H1 (cell line): Measurements from ENCODE around the gene PGGHG. TPM values are rescaled to one million over a fixed set of nuclear protein-coding genes. Genes with fewer than 3 reads are reported as not detected.
A peak's percentile ranks its signal among the peaks of the same experiment; 100 is the strongest.

ENCODE experiments used
- CTCF ChIA-PET: fragments of 300-600 bp; sonication (Branson Sonifier 250); formaldehyde crosslinking; loops from one replicate; lab custom pipeline; 2021; ENCODE audit not compliant: partially characterized antibody; lab: Charles Lee
- POLR2A ChIA-PET: fragments of 300-600 bp; sonication (Branson Sonifier 250); formaldehyde crosslinking; loops from one replicate; lab custom pipeline; 2021; ENCODE audit warnings: inconsistent platforms; ENCODE audit not compliant: partially characterized antibody; lab: Charles Lee
- DNase-seq, 2 experiments: peaks; one replicate each; pipeline versions ENCODE4 v3.0.0 to v3.0.0-alpha.2; 2010 to 2022; ENCODE audit warnings: low spot score in 2 of 2, low read depth in 1 of 2, mixed read lengths in 1 of 2
- FAIRE-seq: peaks from 2 replicates; lab custom pipeline; 2011; peaks lifted over from hg19 to GRCh38; lab: Jason Lieb, UNC
- H2AFZ ChIP-seq: 2 replicates; pipeline ENCODE4 v1.8.1; 2012; ENCODE audit warnings: low read length, inconsistent platforms
- H2AK5ac ChIP-seq: 2 replicates; pipeline ENCODE4 v1.6.1; 2013; ENCODE audit warnings: low read depth, low read length
- H2BK120ac ChIP-seq: replicated peaks from 2 replicates; pipeline ENCODE3; 2013; ENCODE audit warnings: low read depth, low read length, inconsistent platforms
- H2BK12ac ChIP-seq: 2 replicates; pipeline ENCODE4 v1.6.1; 2013; ENCODE audit warnings: low read depth, low read length
- H2BK15ac ChIP-seq: 2 replicates; pipeline ENCODE4 v1.6.1; 2013; ENCODE audit warnings: low read length
- H2BK20ac ChIP-seq: 2 replicates; pipeline ENCODE4 v1.6.1; 2013; ENCODE audit warnings: low read length
- H2BK5ac ChIP-seq: 2 replicates; pipeline ENCODE4 v1.6.1; 2013; ENCODE audit warnings: low read depth, low read length
- H3K14ac ChIP-seq: 2 replicates; pipeline ENCODE4 v1.6.1; 2013; ENCODE audit warnings: inconsistent platforms; ENCODE audit not compliant: insufficient read length
- H3K18ac ChIP-seq: 2 replicates; pipeline ENCODE4 v1.6.1; 2013; ENCODE audit warnings: low read length; ENCODE audit errors: extremely low read depth
- H3K23ac ChIP-seq: 2 replicates; pipeline ENCODE4 v1.6.1; 2013; ENCODE audit warnings: inconsistent platforms; ENCODE audit not compliant: insufficient read length
- H3K23me2 ChIP-seq: 2 replicates; pipeline ENCODE4 v1.6.1; 2013; ENCODE audit warnings: low read depth, low read length
- H3K27ac ChIP-seq: 2 replicates; pipeline ENCODE4 v1.6.1; 2011; ENCODE audit warnings: low read depth, low read length, inconsistent platforms
- H3K27me3 ChIP-seq, 4 experiments: replicated peaks in 1 of 4; 1 replicate in 1 of 4; 2 replicates in 3 of 4; pipeline versions ENCODE4 v1.6.1 to v1.8.1; 2011 to 2013; ENCODE audit warnings: low read length in 3 of 4, mild to moderate bottlenecking in 3 of 4, inconsistent platforms in 2 of 4, mixed read lengths in 2 of 4, moderate library complexity in 1 of 4; ENCODE audit not compliant: control insufficient read depth in 3 of 4, insufficient read depth in 3 of 4; ENCODE audit errors: extremely low read depth in 1 of 4
- H3K36me3 ChIP-seq, 4 experiments: 2 replicates each; pipeline versions ENCODE4 v1.6.1 to v1.8.1; 2011 to 2013; ENCODE audit warnings: mild to moderate bottlenecking in 4 of 4, low read length in 3 of 4, moderate library complexity in 2 of 4, control low read depth in 1 of 4, inconsistent platforms in 1 of 4; ENCODE audit not compliant: insufficient read depth in 4 of 4, control insufficient read depth in 2 of 4
- H3K4ac ChIP-seq: replicated peaks from 2 replicates; pipeline ENCODE3; 2013; ENCODE audit warnings: low read length, low read depth, mixed read lengths, inconsistent platforms; ENCODE audit not compliant: insufficient read length
- H3K4me1 ChIP-seq, 4 experiments: replicated peaks in 1 of 4; 1 replicate in 1 of 4; 2 replicates in 3 of 4; pipeline versions ENCODE4 v1.6.1 to v1.8.1; 2011 to 2013; ENCODE audit warnings: low read length in 3 of 4, inconsistent platforms in 2 of 4, mixed read lengths in 1 of 4; ENCODE audit not compliant: insufficient read depth in 4 of 4, control insufficient read depth in 3 of 4
- H3K4me2 ChIP-seq, 2 experiments: 2 replicates each; pipeline versions ENCODE4 v1.6.1 to v1.8.1; 2011 to 2013; ENCODE audit warnings: low read depth in 2 of 2, low read length in 2 of 2, control low read depth in 1 of 2, inconsistent platforms in 1 of 2, mild to moderate bottlenecking in 1 of 2; ENCODE audit not compliant: insufficient read depth in 1 of 2
- H3K4me3 ChIP-seq, 4 experiments: fragments of 200-600, 300-600 bp in 1 of 4; sonication (generic), shearing (Covaris generic), sonication (Bioruptor Twin) in 1 of 4; 2 replicates each; pipeline versions ENCODE4 v1.5.1 to v1.8.1; 2011 to 2016; ENCODE audit warnings: low read length in 4 of 4, low read depth in 3 of 4, control low read depth in 2 of 4, inconsistent platforms in 2 of 4, mild to moderate bottlenecking in 2 of 4, mixed read lengths in 1 of 4, moderate library complexity in 1 of 4; ENCODE audit not compliant: insufficient read depth in 2 of 4; ENCODE audit errors: extremely low read depth in 1 of 4
- H3K56ac ChIP-seq: replicated peaks from 2 replicates; pipeline ENCODE3; 2013; ENCODE audit warnings: low read depth, mild to moderate bottlenecking, mixed read lengths, low read length, inconsistent platforms; ENCODE audit not compliant: insufficient read length
- H3K79me1 ChIP-seq: 2 replicates; pipeline ENCODE4 v1.6.1; 2013; ENCODE audit warnings: low read depth, low read length, control low read depth
- H3K79me2 ChIP-seq, 2 experiments: 2 replicates each; pipeline versions ENCODE4 v1.6.1 to v1.8.1; 2012 to 2013; ENCODE audit warnings: low read length in 2 of 2, mild to moderate bottlenecking in 2 of 2, inconsistent platforms in 1 of 2; ENCODE audit not compliant: insufficient read depth in 2 of 2, control insufficient read depth in 1 of 2
- H3K9ac ChIP-seq, 4 experiments: replicated peaks in 1 of 4; 1 replicate in 1 of 4; 2 replicates in 3 of 4; pipeline versions ENCODE4 v1.6.1 to v1.8.1; 2011 to 2013; ENCODE audit warnings: low read depth in 3 of 4, low read length in 3 of 4, control low read depth in 2 of 4, mild to moderate bottlenecking in 2 of 4, moderate library complexity in 2 of 4, inconsistent platforms in 1 of 4; ENCODE audit errors: extremely low read depth in 1 of 4
- H3K9me3 ChIP-seq, 2 experiments: 2 replicates each; pipeline versions ENCODE4 v1.6.1 to v1.8.1; 2012 to 2013; ENCODE audit warnings: mild to moderate bottlenecking in 2 of 2, moderate library complexity in 2 of 2, control low read depth in 1 of 2, inconsistent platforms in 1 of 2, low read depth in 1 of 2, low read length in 1 of 2, mixed read lengths in 1 of 2; ENCODE audit not compliant: insufficient read depth in 2 of 2
- H4K20me1 ChIP-seq, 2 experiments: replicated peaks in 1 of 2; 2 replicates each; pipeline versions ENCODE3 to v1.8.1; 2011 to 2013; ENCODE audit warnings: inconsistent platforms in 2 of 2, low read length in 2 of 2, mild to moderate bottlenecking in 1 of 2; ENCODE audit not compliant: insufficient read depth in 2 of 2, control insufficient read depth in 1 of 2
- H4K5ac ChIP-seq: 2 replicates; pipeline ENCODE4 v1.6.1; 2013; ENCODE audit warnings: low read length, low read depth, mixed read lengths, inconsistent platforms; ENCODE audit not compliant: insufficient read length
- H4K8ac ChIP-seq: 2 replicates; pipeline ENCODE4 v1.8.0; 2013; ENCODE audit warnings: mild to moderate bottlenecking, moderate library complexity, low read length, inconsistent platforms; ENCODE audit not compliant: insufficient read depth; ENCODE audit errors: extremely low read depth
- H4K91ac ChIP-seq: replicated peaks from 2 replicates; pipeline ENCODE3; 2013; ENCODE audit warnings: low read length, mixed read lengths, inconsistent platforms; ENCODE audit not compliant: insufficient read length
- BCL11A ChIP-seq, 2 experiments: IDR thresholded peaks; one replicate each; pipeline ENCODE4 v1.6.1; 2011; ENCODE audit warnings: low read depth in 2 of 2, low read length in 2 of 2, mild to moderate bottlenecking in 2 of 2
- KDM5A ChIP-seq: fragments of 200-600 bp; IDR thresholded peaks from 2 replicates; pipeline ENCODE4 v1.7.1; 2012; ENCODE audit warnings: mild to moderate bottlenecking, low read length, inconsistent platforms, mixed read lengths
- SIN3A ChIP-seq, 2 experiments: IDR thresholded peaks in 1 of 2; conservative IDR thresholded peaks in 1 of 2; 2 replicates each; pipeline ENCODE4 v1.6.1; 2011 to 2012; ENCODE audit warnings: low read length in 2 of 2, improper control_type of control experiment in 1 of 2, low read depth in 1 of 2, mild to moderate bottlenecking in 1 of 2
- WGBS, 2 experiments: shearing (Covaris generic) in 1 of 2; methylation state at CpG; one replicate each; pipeline versions ENCODE4 v1.1.6 to v1.1.7; 2013 to 2015; ENCODE audit warnings: low lambda C conversion rate in 2 of 2, mixed read lengths in 2 of 2, inconsistent platforms in 1 of 2, low coverage in 1 of 2, missing lambda C conversion rate in 1 of 2; ENCODE audit not compliant: insufficient replicate concordance in 2 of 2, insufficient coverage in 1 of 2, insufficient read length in 1 of 2; ENCODE audit errors: extremely low coverage in 1 of 2, missing lambda C conversion rate in 1 of 2; 5-methylcytosine and 5-hydroxymethylcytosine counted together
- polyA plus RNA-seq, 7 experiments: library from polyadenylated mRNA; depleted of rRNA in 3 of 7; stranded (reverse) in 5 of 7; unstranded in 2 of 7; fragments of >200 nt in 5 of 7; fragments of 200-250 nt in 2 of 7; gene quantifications; 1 replicate in 5 of 7; 2 replicates in 1 of 7; 4 replicates in 1 of 7; pipeline versions ENCODE4 v1.2.1 to v1.2.3, GENCODE V29; 2011 to 2013; ENCODE audit warnings: missing spikeins in 2 of 7, mixed read lengths in 2 of 7
- total RNA-seq: library from RNA; stranded (reverse); fragmentation: NEBNext Ultra II Directional; extraction: Animal tissue kit (Norgen Biotek cat#: 25700); gene quantifications from 2 replicates; pipeline ENCODE4 v1.2.1, GENCODE V29; 2021

The PGGHG gene
- total and polyA plus RNA-seq, 2 of the 8 experiments (the other 6 are each of a cell fraction or from before 2014, with no cell fraction given): 34.8 to 60.7 TPM

DNA sequence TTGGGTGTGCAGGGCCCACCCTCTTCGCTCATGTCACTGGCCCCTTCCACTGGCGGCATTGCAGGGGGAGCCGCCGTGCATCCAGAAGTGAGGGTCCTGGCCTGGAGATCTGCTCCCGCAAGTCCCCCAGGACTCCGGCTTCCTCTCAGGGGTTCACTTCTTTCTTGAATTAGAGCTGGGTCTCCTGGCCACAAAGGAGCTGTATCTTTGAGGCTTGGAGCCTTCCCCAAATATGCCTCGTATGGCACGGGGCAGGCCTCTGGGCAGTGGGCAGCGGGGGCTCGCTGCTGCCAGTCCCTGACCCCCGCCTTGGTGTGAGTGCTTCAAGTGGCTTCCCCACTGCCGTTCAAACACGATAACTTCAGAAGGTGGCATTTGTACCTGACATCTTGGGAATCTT is 39.1 kb downstream of the PGGHG start:
- no peak overlapping the region for H3K18ac ChIP-seq
- ChIA-PET POLR2A (interaction anchor here (0.7 to 1.8 kb wide), 6 partner anchors 9 to 26 kb away, joined by 3 to 8 read pairs (median 4); partner anchors contain the start of gene IFITM2), CTCF (interaction anchor here (1.0 to 2.4 kb wide), 4 partner anchors 11 to 121 kb away, joined by 3 to 6 read pairs (median 4); partner anchors contain the start of gene BET1L)
- H4K8ac ChIP-seq: no peak overlapping the region; the same call in 1 of the 2 replicates
- no peaks in the 10 kb centered on the region for H3K79me2 ChIP-seq
- H2BK120ac ChIP-seq: no peak overlapping the region
- H2BK5ac ChIP-seq: no peak overlapping the region; the same call in 1 of the 2 replicates
- no peaks in the 10 kb centered on the region for H3K36me3 ChIP-seq
- H4K91ac ChIP-seq: peak overlapping the region; percentile 5
- no peak overlapping the region for H3K9ac ChIP-seq
- no peaks in the 10 kb centered on the region for H3K27me3 ChIP-seq
- TF ChIP-seq BCL11A (IDR thresholded peaks at IDR 0.05; ENCODE audit: low read depth in 2 of 2, low read length in 2 of 2) (no peak), SIN3A (conservative IDR thresholded peaks at IDR 0.05 in 1 of 2, IDR thresholded peaks at IDR 0.05 in 1 of 2; ENCODE audit: low read depth in 1 of 2, low read length in 2 of 2) (no peak), KDM5A (no peak)
- no peak overlapping the region for H4K5ac ChIP-seq
- no peak overlapping the region for H2AK5ac ChIP-seq
- H3K56ac ChIP-seq: no peak overlapping the region
- FAIRE-seq (no peak), DNase-seq (no peak)
- H2BK15ac ChIP-seq: no peak overlapping the region
- H3K27ac ChIP-seq: no peak overlapping the region
- no peak overlapping the region for H3K14ac ChIP-seq
- H2BK12ac ChIP-seq: peak overlapping the region; percentile 71; the same call in 1 of the 2 replicates
- no peaks in the 10 kb centered on the region for H4K20me1 ChIP-seq
- 95% methylated on average over 13 of the region's 13 CpGs; no CpG with 5 or more reads in 1 of the 2 experiments for WGBS, 2 experiments
- peaks cover 7 to 8% of the 10 kb centered on the region in 2 experiments; a peak in 3 of 4 replicates for H3K9me3 ChIP-seq
- no peaks in the 10 kb centered on the region for H3K23me2 ChIP-seq
- no peak overlapping the region for H2AFZ ChIP-seq
- H3K4me1 ChIP-seq: peaks cover 0 to 14% (median 2%) of the 10 kb centered on the region in 4 experiments; a peak in 4 of 7 replicates
- peak overlapping the region; percentile 46 for H3K4ac ChIP-seq
- no peak overlapping the region for H2BK20ac ChIP-seq
- no peak overlapping the region for H3K4me2 ChIP-seq
- H3K4me3 ChIP-seq: no peak overlapping the region
- no peak overlapping the region for H3K23ac ChIP-seq
- H3K79me1 ChIP-seq: no peaks in the 10 kb centered on the region
